ENCODE measurements around the gene SORCS1.

DNA sequence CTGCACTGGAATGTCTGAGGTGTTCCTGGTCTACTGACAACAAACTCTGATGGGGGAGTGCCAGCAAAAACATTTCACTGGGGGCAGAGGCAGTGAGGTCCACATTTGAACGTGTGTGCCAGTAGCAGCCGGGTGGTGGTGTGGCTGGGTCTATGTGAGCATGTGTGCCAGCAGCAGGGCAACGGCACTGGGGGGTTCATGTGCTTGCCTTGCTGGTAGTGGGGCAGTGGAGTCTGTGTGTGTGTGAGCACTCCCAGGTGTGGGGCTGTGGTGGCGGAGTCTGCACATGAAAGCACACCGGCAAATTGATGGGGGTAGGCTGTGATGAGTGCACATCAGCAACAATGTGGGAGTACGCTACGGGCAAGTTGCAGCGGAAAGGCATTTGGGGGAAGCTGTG, 49.4 kb upstream of the SORCS1 start:
- TF ChIP-seq, protein P1, sequence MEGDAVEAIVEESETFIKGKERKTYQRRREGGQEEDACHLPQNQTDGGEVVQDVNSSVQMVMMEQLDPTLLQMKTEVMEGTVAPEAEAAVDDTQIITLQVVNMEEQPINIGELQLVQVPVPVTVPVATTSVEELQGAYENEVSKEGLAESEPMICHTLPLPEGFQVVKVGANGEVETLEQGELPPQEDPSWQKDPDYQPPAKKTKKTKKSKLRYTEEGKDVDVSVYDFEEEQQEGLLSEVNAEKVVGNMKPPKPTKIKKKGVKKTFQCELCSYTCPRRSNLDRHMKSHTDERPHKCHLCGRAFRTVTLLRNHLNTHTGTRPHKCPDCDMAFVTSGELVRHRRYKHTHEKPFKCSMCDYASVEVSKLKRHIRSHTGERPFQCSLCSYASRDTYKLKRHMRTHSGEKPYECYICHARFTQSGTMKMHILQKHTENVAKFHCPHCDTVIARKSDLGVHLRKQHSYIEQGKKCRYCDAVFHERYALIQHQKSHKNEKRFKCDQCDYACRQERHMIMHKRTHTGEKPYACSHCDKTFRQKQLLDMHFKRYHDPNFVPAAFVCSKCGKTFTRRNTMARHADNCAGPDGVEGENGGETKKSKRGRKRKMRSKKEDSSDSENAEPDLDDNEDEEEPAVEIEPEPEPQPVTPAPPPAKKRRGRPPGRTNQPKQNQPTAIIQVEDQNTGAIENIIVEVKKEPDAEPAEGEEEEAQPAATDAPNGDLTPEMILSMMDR (IDR thresholded peaks at IDR 0.05), result no peak
- TF ChIP-seq POLR2A (IDR thresholded peaks at IDR 0.05), result no peak

Measured in tibial nerve (tissue), 3 donors.